HCT116 (cell line): ENCODE measurements around the gene DPP10. TPM values are rescaled to one million over a fixed set of nuclear protein-coding genes. Genes with fewer than 3 reads are reported as not detected.
"Not testable (repeated sequence)": the region's sequence is repeated elsewhere in the genome, so short reads cannot be mapped to it uniquely, and the experiment has no call there.

Source experiments
- ATAC-seq: fragments of 200-7000 bp; cut with Tn5 transposase; 2 replicates; pipeline ENCODE4 v1.9.1; 2020; ENCODE audit warnings: mild to moderate bottlenecking, moderate library complexity
- BruUV-seq: library from RNA; stranded (reverse); fragments of 400-500 nt; replicated peaks from 2 replicates; lab custom pipeline; 2021; lab: Mats Ljungman, UMichigan
- CTCF ChIA-PET: fragments of 300-600 bp; sonication (Branson Sonifier 250); formaldehyde crosslinking; loops from one replicate; lab custom pipeline; 2021; ENCODE audit warnings: antibody characterized with exemption; lab: Charles Lee
- POLR2A ChIA-PET: fragments of 300-600, 350-600 bp; sonication (Branson Sonifier 250); formaldehyde crosslinking; loops from one replicate; lab custom pipeline; 2021; ENCODE audit warnings: antibody characterized with exemption; lab: Charles Lee
- RAD21 ChIA-PET, 2 experiments: fragments of 300-600 bp; sonication (Branson Sonifier 250); formaldehyde crosslinking; loops; one replicate each; lab custom pipeline; 2023; ENCODE audit warnings: low total read pairs in 2 of 2; ENCODE audit not compliant: uncharacterized antibody in 2 of 2, unreplicated experiment in 2 of 2, low non-redundant PET in 1 of 2; lab: Charles Lee
- DNase-seq: peaks from one replicate; pipeline ENCODE4 v3.0.0-alpha.2; 2010; ENCODE audit warnings: low read depth, low spot score
- H2AFZ ChIP-seq: fragments of 200-600 bp; shearing (Covaris generic), sonication (generic); 2 replicates; pipeline ENCODE4 v1.6.1; 2017; ENCODE audit warnings: low read depth, mixed run types, mixed read lengths, antibody characterized with exemption, low read length; ENCODE audit not compliant: poor library complexity, severe bottlenecking
- H3K27ac ChIP-seq: 2 replicates; pipeline ENCODE4 v1.5.1; 2012; ENCODE audit warnings: low read depth, low read length
- H3K27me3 ChIP-seq: fragments of 200-600 bp; sonication (generic); 2 replicates; pipeline ENCODE4 v1.6.1; 2016; ENCODE audit warnings: mixed run types, low read length, mixed read lengths; ENCODE audit not compliant: insufficient read depth
- H3K36me3 ChIP-seq, 2 experiments: fragments of 200-500 bp in 1 of 2; fragments of 200-600 bp in 1 of 2; sonication (Bioruptor generic) in 1 of 2; sonication (generic) in 1 of 2; 2 replicates each; pipeline versions ENCODE4 v1.5.1 to v1.6.1; 2014 to 2016; ENCODE audit warnings: low read length in 2 of 2, inconsistent platforms in 1 of 2, mixed read lengths in 1 of 2, mixed run types in 1 of 2; ENCODE audit not compliant: insufficient read depth in 2 of 2, control insufficient read depth in 1 of 2
- H3K4me1 ChIP-seq, 2 experiments: fragments of 200-600 bp in 1 of 2; sonication (generic) in 1 of 2; 2 replicates each; pipeline versions ENCODE4 v1.5.1 to v1.6.1; 2012 to 2017; ENCODE audit warnings: low read length in 2 of 2, inconsistent platforms in 1 of 2, mild to moderate bottlenecking in 1 of 2, mixed read lengths in 1 of 2, mixed run types in 1 of 2, moderate library complexity in 1 of 2; ENCODE audit not compliant: insufficient read depth in 2 of 2, control insufficient read depth in 1 of 2
- H3K4me2 ChIP-seq: fragments of 200-600 bp; sonication (generic); 2 replicates; pipeline ENCODE4 v1.6.1; 2017; ENCODE audit warnings: mixed run types, low read length, mixed read lengths
- H3K4me3 ChIP-seq, 2 experiments: fragments of 200-600 bp in 1 of 2; sonication (generic) in 1 of 2; replicated peaks in 1 of 2; 2 replicates each; pipeline ENCODE4 v1.5.1; 2011 to 2016; ENCODE audit warnings: low read length in 2 of 2, control low read depth in 1 of 2, low read depth in 1 of 2, mild to moderate bottlenecking in 1 of 2, mixed read lengths in 1 of 2, mixed run types in 1 of 2
- H3K79me2 ChIP-seq: fragments of 200-600 bp; sonication (generic); 2 replicates; pipeline ENCODE4 v1.6.1; 2017; ENCODE audit warnings: mild to moderate bottlenecking, mixed run types, low read length, moderate library complexity, mixed read lengths; ENCODE audit not compliant: insufficient read depth
- H3K9ac ChIP-seq: fragments of 200-600 bp; sonication (generic); 2 replicates; pipeline ENCODE4 v1.6.1; 2016; ENCODE audit warnings: low read length, mixed read lengths
- H3K9me2 ChIP-seq: fragments of 200-600 bp; sonication (generic), shearing (Covaris generic); 2 replicates; pipeline ENCODE4 v1.6.1; 2017; ENCODE audit warnings: mixed run types, mild to moderate bottlenecking, moderate library complexity; ENCODE audit not compliant: insufficient read depth
- H3K9me3 ChIP-seq, 2 experiments: fragments of 200-500 bp in 1 of 2; fragments of 200-600 bp in 1 of 2; sonication (Bioruptor generic) in 1 of 2; sonication (generic) in 1 of 2; 2 replicates each; pipeline ENCODE4 v1.6.1; 2014 to 2017; ENCODE audit warnings: low read length in 2 of 2, mixed read lengths in 2 of 2, inconsistent platforms in 1 of 2, low read depth in 1 of 2, mild to moderate bottlenecking in 1 of 2, mixed run types in 1 of 2, moderate library complexity in 1 of 2; ENCODE audit not compliant: control insufficient read depth in 1 of 2, insufficient read depth in 1 of 2
- H4K20me1 ChIP-seq: fragments of 200-600 bp; sonication (generic), shearing (Covaris generic); 2 replicates; pipeline ENCODE4 v1.6.1; 2017; ENCODE audit warnings: mixed run types, mild to moderate bottlenecking, moderate library complexity; ENCODE audit not compliant: insufficient read depth
- ATF3 ChIP-seq: IDR thresholded peaks from 2 replicates; pipeline ENCODE4 v1.6.1; 2012
- ELF1 ChIP-seq: IDR thresholded peaks from 2 replicates; pipeline ENCODE4 v1.6.1; 2012; ENCODE audit warnings: low read depth, borderline replicate concordance
- EZH2 ChIP-seq: fragments of 200-600 bp; sonication (generic); IDR thresholded peaks from 2 replicates; pipeline ENCODE4 v1.6.1; 2017; ENCODE audit warnings: antibody characterized with exemption, mixed run types
- JUND ChIP-seq: IDR thresholded peaks from 2 replicates; pipeline ENCODE4 v1.6.1; 2012
- POLR2AphosphoS5 ChIP-seq: IDR thresholded peaks from 2 replicates; pipeline ENCODE4 v1.6.1; 2011; ENCODE audit warnings: mild to moderate bottlenecking, low read depth, low read length, moderate library complexity
- SIN3A ChIP-seq: IDR thresholded peaks from 2 replicates; pipeline ENCODE4 v1.6.1; 2012; ENCODE audit warnings: low read depth
- SRF ChIP-seq: IDR thresholded peaks from 2 replicates; pipeline ENCODE4 v1.6.1; 2012; ENCODE audit warnings: low read depth
- YY1 ChIP-seq: IDR thresholded peaks from 2 replicates; pipeline ENCODE4 v1.6.1; 2011; ENCODE audit warnings: low read length, low read depth, moderate library complexity, mild to moderate bottlenecking; ENCODE audit not compliant: insufficient replicate concordance; ENCODE audit errors: extremely low read depth
- ZBTB33 ChIP-seq: IDR thresholded peaks from 2 replicates; pipeline ENCODE4 v1.6.1; 2011; ENCODE audit warnings: mild to moderate bottlenecking, low read length, moderate library complexity; ENCODE audit not compliant: insufficient replicate concordance; ENCODE audit errors: extremely low read depth
- ZFX ChIP-seq: fragments of 450-650 bp; IDR thresholded peaks from 2 replicates; pipeline ENCODE4 v1.6.1; 2017
- ZNF274 ChIP-seq: fragments of 200-500 bp; sonication (Bioruptor generic); IDR thresholded peaks from 2 replicates; pipeline ENCODE4 v1.6.1; 2014; ENCODE audit warnings: mild to moderate bottlenecking, low read depth, low read length, inconsistent platforms
- intact Hi-C: fragments of 100-400 bp; cut with micrococcal nuclease; formaldehyde crosslinking; loops from 2 replicates; pipeline ENCODE4 v1.10.0; 2022
- total RNA-seq: library from RNA; stranded (reverse); gene quantifications from one replicate; pipeline ENCODE4 v1.2.1, GENCODE V29; 2021; ENCODE audit not compliant: unreplicated experiment

DPP10 gene
- total RNA-seq, 1 experiment from 2014 or later, result not detected

GRCh38 chr2:114968748-114969400 is 526.4 kb downstream of the DPP10 start:
- CTCF ChIA-PET, result no interaction called here
- H3K4me2 ChIP-seq, result no peak overlapping the region
- POLR2A ChIA-PET, result no interaction called here
- no peak overlapping the region for H2AFZ ChIP-seq
- BruUV-seq, result no TSS peak
- H3K27ac ChIP-seq, result no peak overlapping the region
- no peaks in the 10 kb centered on the region for H3K79me2 ChIP-seq
- DNase-seq (no peak), ATAC-seq (no peak)
- intact Hi-C loops, result no loop called here
- no peaks in the 10 kb centered on the region for H3K27me3 ChIP-seq
- H3K9me3 ChIP-seq, result peaks cover 4 to 19% of the 10 kb centered on the region in 2 experiments; a peak in 2 of 4 replicates
- H3K9me2 ChIP-seq, result no peaks in the 10 kb centered on the region
- no peaks in the 10 kb centered on the region for H3K4me1 ChIP-seq
- no peak for TF ChIP-seq SRF
- no peak for TF ChIP-seq ATF3
- TF ChIP-seq ZNF274, result no peak
- TF ChIP-seq JUND, result no peak
- TF ChIP-seq POLR2AphosphoS5, result no peak
- TF ChIP-seq ZFX, result no peak
- TF ChIP-seq ZBTB33, result no peak
- TF ChIP-seq ELF1, result no peak
- no peak for TF ChIP-seq SIN3A
- no peak for TF ChIP-seq YY1
- no peak for TF ChIP-seq EZH2
- no peak overlapping the region for H3K4me3 ChIP-seq
- H3K9ac ChIP-seq, result no peak overlapping the region
- RAD21 ChIA-PET, result no interaction called here
- no peaks in the 10 kb centered on the region for H4K20me1 ChIP-seq
- H3K36me3 ChIP-seq, result no peaks in the 10 kb centered on the region

- DNase-seq, H3K9me3 ChIP-seq, H3K9ac ChIP-seq, ATAC-seq, H3K79me2 ChIP-seq, BruUV-seq, H3K36me3 ChIP-seq, H3K4me3 ChIP-seq, H2AFZ ChIP-seq, CTCF ChIA-PET, POLR2A ChIA-PET, H3K27ac ChIP-seq, H3K4me1 ChIP-seq, H3K9me2 ChIP-seq, intact Hi-C loops, H3K27me3 ChIP-seq, RAD21 ChIA-PET, H3K4me2 ChIP-seq, H4K20me1 ChIP-seq: not testable (repeated sequence)
Measured at GRCh38 chr2:115004321-115004720, 561.9 kb downstream of the DPP10 start.
